HepG2 (cell line): Measurements from ENCODE around the gene OR52N4. TPM values are rescaled to one million over a fixed set of nuclear protein-coding genes. Genes with fewer than 3 reads are reported as not detected.

Experiments
- polyA plus RNA-seq, 8 experiments: library from polyadenylated mRNA; depleted of rRNA in 3 of 8; stranded (reverse) in 7 of 8; unstranded in 1 of 8; fragments of >200 nt; fragmentation: Illumina TruSeq in 4 of 8; extraction: Trizol in 4 of 8; gene quantifications; 2 replicates each; pipeline versions ENCODE4 v1.2.1 to v1.2.3, GENCODE V29; 2011 to 2016; ENCODE audit warnings: low read depth in 4 of 8, missing spikeins in 1 of 8, mixed read lengths in 1 of 8; ENCODE audit not compliant: insufficient read depth in 1 of 8
- total RNA-seq, 5 experiments: library from RNA; depleted of rRNA; stranded (reverse); fragments of >200 nt; fragmentation: Illumina TruSeq; extraction: Trizol; gene quantifications; 2 replicates each; pipeline ENCODE4 v1.2.3, GENCODE V29; 2016; ENCODE audit warnings: low read depth in 1 of 5

Gene OR52N4
- total and polyA plus RNA-seq, 2 of the 13 experiments (the other 11 are each of a cell fraction or from before 2014, with no cell fraction given): 0.09 to 0.30 TPM

Other genes starting within 250 kb of the OR52N4 start
- gene UBQLN3, start 244.3 kb upstream of the OR52N4 start, total RNA-seq (2016; rRNA removed; fragmentation: Illumina TruSeq; extraction: Trizol): not detected in 2 replicates
- gene UBQLN3, start 244.3 kb upstream of the OR52N4 start, polyA plus RNA-seq (2011; rRNA removed): 0.08 TPM in 1 of 2 replicates, not detected in the other
- not detected in 2 replicates for gene UBQLNL, start 237.5 kb upstream of the OR52N4 start, total RNA-seq (2016; rRNA removed; fragmentation: Illumina TruSeq; extraction: Trizol)
- 0.08 and 0.10 TPM in 2 replicates for gene UBQLNL, start 237.5 kb upstream of the OR52N4 start, polyA plus RNA-seq (2011; rRNA removed)
- not detected in 2 replicates for gene OR52H1, start 205.7 kb upstream of the OR52N4 start, total RNA-seq (2016; rRNA removed; fragmentation: Illumina TruSeq; extraction: Trizol)
- gene OR52H1, start 205.7 kb upstream of the OR52N4 start, polyA plus RNA-seq (2011; rRNA removed): not detected in 2 replicates
- gene OR52B6, start 173.4 kb upstream of the OR52N4 start, total RNA-seq (2016; rRNA removed; fragmentation: Illumina TruSeq; extraction: Trizol): not detected in 2 replicates
- not detected in 2 replicates for gene OR52B6, start 173.4 kb upstream of the OR52N4 start, polyA plus RNA-seq (2011; rRNA removed)
- not detected in 2 replicates for gene TRIM6, start 157.6 kb upstream of the OR52N4 start, total RNA-seq (2016; rRNA removed; fragmentation: Illumina TruSeq; extraction: Trizol)
- not detected in 2 replicates for gene TRIM6, start 157.6 kb upstream of the OR52N4 start, polyA plus RNA-seq (2011; rRNA removed)
- gene TRIM34, start 129.2 kb upstream of the OR52N4 start, total RNA-seq (2016; rRNA removed; fragmentation: Illumina TruSeq; extraction: Trizol): 0.42 and 0.72 TPM in 2 replicates
- gene TRIM34, start 129.2 kb upstream of the OR52N4 start, polyA plus RNA-seq (2011; rRNA removed): 0.13 and 0.33 TPM in 2 replicates
- 13.1 and 19.9 TPM in 2 replicates for gene TRIM5, start 69.2 kb upstream of the OR52N4 start, total RNA-seq (2016; rRNA removed; fragmentation: Illumina TruSeq; extraction: Trizol)
- gene TRIM5, start 69.2 kb upstream of the OR52N4 start, polyA plus RNA-seq (2011; rRNA removed): 7.0 and 7.8 TPM in 2 replicates
- 2.2 and 2.4 TPM in 2 replicates for gene TRIM22, start 64.5 kb upstream of the OR52N4 start, total RNA-seq (2016; rRNA removed; fragmentation: Illumina TruSeq; extraction: Trizol)
- 3.2 and 3.4 TPM in 2 replicates for gene TRIM22, start 64.5 kb upstream of the OR52N4 start, polyA plus RNA-seq (2011; rRNA removed)
- not detected in 2 replicates for gene OR56B1, start 17.8 kb upstream of the OR52N4 start, total RNA-seq (2016; rRNA removed; fragmentation: Illumina TruSeq; extraction: Trizol)
- not detected in 2 replicates for gene OR56B1, start 17.8 kb upstream of the OR52N4 start, polyA plus RNA-seq (2011; rRNA removed)
- gene OR52N5, start 29.1 kb downstream of the OR52N4 start, total RNA-seq (2016; rRNA removed; fragmentation: Illumina TruSeq; extraction: Trizol): not detected in 2 replicates
- not detected in 2 replicates for gene OR52N5, start 29.1 kb downstream of the OR52N4 start, polyA plus RNA-seq (2011; rRNA removed)
- gene OR52N1, start 37.0 kb downstream of the OR52N4 start, total RNA-seq (2016; rRNA removed; fragmentation: Illumina TruSeq; extraction: Trizol): not detected in 2 replicates
- gene OR52N1, start 37.0 kb downstream of the OR52N4 start, polyA plus RNA-seq (2011; rRNA removed): not detected in 2 replicates
- gene OR52N2, start 54.7 kb downstream of the OR52N4 start, total RNA-seq (2016; rRNA removed; fragmentation: Illumina TruSeq; extraction: Trizol): not detected in 2 replicates
- gene OR52N2, start 54.7 kb downstream of the OR52N4 start, polyA plus RNA-seq (2011; rRNA removed): 0.14 TPM in 1 of 2 replicates, not detected in the other
- not detected in 2 replicates for gene OR52E6, start 87.7 kb downstream of the OR52N4 start, total RNA-seq (2016; rRNA removed; fragmentation: Illumina TruSeq; extraction: Trizol)
- not detected in 2 replicates for gene OR52E6, start 87.7 kb downstream of the OR52N4 start, polyA plus RNA-seq (2011; rRNA removed)
- gene OR52E8, start 103.4 kb downstream of the OR52N4 start, total RNA-seq (2016; rRNA removed; fragmentation: Illumina TruSeq; extraction: Trizol): not detected in 2 replicates
- not detected in 2 replicates for gene OR52E8, start 103.4 kb downstream of the OR52N4 start, polyA plus RNA-seq (2011; rRNA removed)
- not detected in 2 replicates for gene OR52E4, start 126.4 kb downstream of the OR52N4 start, total RNA-seq (2016; rRNA removed; fragmentation: Illumina TruSeq; extraction: Trizol)
- gene OR52E4, start 126.4 kb downstream of the OR52N4 start, polyA plus RNA-seq (2011; rRNA removed): not detected in 2 replicates
- not detected in 2 replicates for gene OR52E5, start 139.0 kb downstream of the OR52N4 start, total RNA-seq (2016; rRNA removed; fragmentation: Illumina TruSeq; extraction: Trizol)
- gene OR52E5, start 139.0 kb downstream of the OR52N4 start, polyA plus RNA-seq (2011; rRNA removed): not detected in 2 replicates
- not detected in 2 replicates for gene OR56A3, start 188.0 kb downstream of the OR52N4 start, total RNA-seq (2016; rRNA removed; fragmentation: Illumina TruSeq; extraction: Trizol)
- gene OR56A3, start 188.0 kb downstream of the OR52N4 start, polyA plus RNA-seq (2011; rRNA removed): not detected in 2 replicates
- gene OR56A5, start 214.3 kb downstream of the OR52N4 start, total RNA-seq (2016; rRNA removed; fragmentation: Illumina TruSeq; extraction: Trizol): not detected in 2 replicates
- gene OR56A5, start 214.3 kb downstream of the OR52N4 start, polyA plus RNA-seq (2011; rRNA removed): not detected in 2 replicates
- not detected in 2 replicates for gene OR52L1, start 232.7 kb downstream of the OR52N4 start, total RNA-seq (2016; rRNA removed; fragmentation: Illumina TruSeq; extraction: Trizol)
- gene OR52L1, start 232.7 kb downstream of the OR52N4 start, polyA plus RNA-seq (2011; rRNA removed): not detected in 2 replicates